IMR-90 (cell line): ENCODE data around the gene RNF6. TPM values are rescaled to one million over a fixed set of nuclear protein-coding genes. Genes with fewer than 3 reads are reported as not detected.
A peak's percentile ranks its signal among the peaks of the same experiment; 100 is the strongest.

ENCODE experiments used
- ATAC-seq: fragments of 200-7000 bp; cut with Tn5 transposase; 2 replicates; pipeline ENCODE4 v1.9.1; 2020; ENCODE audit warnings: low read depth, mild to moderate bottlenecking, moderate library complexity
- BruUV-seq: library from RNA; stranded (reverse); fragments of 400-500 nt; replicated peaks from 2 replicates; lab custom pipeline; 2021; lab: Mats Ljungman, UMichigan
- CTCF ChIA-PET: fragments of 300-600 bp; formaldehyde crosslinking; extraction: SDS; loops from one replicate; lab custom pipeline; 2021; ENCODE audit warnings: antibody characterized with exemption; lab: Yijun Ruan, JAX
- POLR2A ChIA-PET: fragments of 300-600 bp; sonication (Branson Sonifier 250); formaldehyde crosslinking; loops from one replicate; lab custom pipeline; 2022; ENCODE audit warnings: antibody characterized with exemption; ENCODE audit not compliant: unreplicated experiment; lab: Charles Lee
- DNase-seq: peaks from one replicate; pipeline ENCODE4 v3.0.0; 2013
- H2AFZ ChIP-seq: replicated peaks from 2 replicates; pipeline ENCODE3; 2013; ENCODE audit warnings: low read length, mild to moderate bottlenecking; ENCODE audit not compliant: poor library complexity
- H2AK5ac ChIP-seq: 2 replicates; pipeline ENCODE4 v1.6.1; 2013; ENCODE audit warnings: low read depth, low read length, inconsistent platforms
- H2AK9ac ChIP-seq: replicated peaks from 2 replicates; pipeline ENCODE3; 2013; ENCODE audit warnings: mild to moderate bottlenecking, low read depth, low read length, moderate library complexity; ENCODE audit not compliant: poor library complexity
- H2BK120ac ChIP-seq: 2 replicates; pipeline ENCODE4 v1.6.1; 2013; ENCODE audit warnings: low read depth, low read length, inconsistent platforms
- H2BK15ac ChIP-seq: 3 replicates; pipeline ENCODE4 v1.6.1; 2013; ENCODE audit warnings: low read depth, low read length, inconsistent platforms
- H2BK20ac ChIP-seq: 2 replicates; pipeline ENCODE4 v1.6.1; 2013; ENCODE audit warnings: low read depth, mild to moderate bottlenecking, inconsistent platforms, low read length, moderate library complexity
- H2BK5ac ChIP-seq: 2 replicates; pipeline ENCODE4 v1.6.1; 2013; ENCODE audit warnings: mild to moderate bottlenecking, low read depth, low read length, inconsistent platforms; ENCODE audit not compliant: poor library complexity, severe bottlenecking
- H3K14ac ChIP-seq: replicated peaks from 2 replicates; pipeline ENCODE4 v1.6.1; 2013; ENCODE audit warnings: low read depth, low read length, inconsistent platforms
- H3K18ac ChIP-seq: 2 replicates; pipeline ENCODE4 v1.6.1; 2013; ENCODE audit warnings: low read depth, low read length, control low read depth
- H3K23ac ChIP-seq: 2 replicates; pipeline ENCODE4 v1.6.1; 2013; ENCODE audit warnings: low read depth, low read length, inconsistent platforms
- H3K27ac ChIP-seq: 2 replicates; pipeline ENCODE4 v1.5.1; 2013; ENCODE audit warnings: mild to moderate bottlenecking, control low read depth, low read length; ENCODE audit not compliant: insufficient read depth
- H3K27me3 ChIP-seq: 2 replicates; pipeline ENCODE4 v1.6.1; 2013; ENCODE audit warnings: low read length; ENCODE audit not compliant: control insufficient read depth, insufficient read depth
- H3K36me3 ChIP-seq: 2 replicates; pipeline ENCODE4 v1.6.1; 2013; ENCODE audit warnings: low read length, mixed read lengths; ENCODE audit not compliant: control insufficient read depth, insufficient read depth
- H3K4ac ChIP-seq: 2 replicates; pipeline ENCODE4 v1.6.1; 2013; ENCODE audit warnings: low read depth, low read length, inconsistent platforms
- H3K4me1 ChIP-seq: 2 replicates; pipeline ENCODE4 v1.6.1; 2013; ENCODE audit warnings: low read length, mixed read lengths; ENCODE audit not compliant: control insufficient read depth, insufficient read depth
- H3K4me2 ChIP-seq: 2 replicates; pipeline ENCODE4 v1.6.1; 2013; ENCODE audit warnings: low read depth, mild to moderate bottlenecking, control low read depth, low read length, moderate library complexity
- H3K4me3 ChIP-seq: 2 replicates; pipeline ENCODE4 v1.5.1; 2013; ENCODE audit warnings: low read depth, mild to moderate bottlenecking, control low read depth, low read length, moderate library complexity; ENCODE audit not compliant: insufficient read depth
- H3K56ac ChIP-seq: 2 replicates; pipeline ENCODE4 v1.6.1; 2013; ENCODE audit warnings: low read length, inconsistent platforms; ENCODE audit not compliant: insufficient read depth; ENCODE audit errors: extremely low read depth
- H3K79me1 ChIP-seq, 2 experiments: 2 replicates each; pipeline ENCODE4 v1.6.1; 2013; ENCODE audit warnings: low read length in 2 of 2, inconsistent platforms in 1 of 2, low read depth in 1 of 2
- H3K9ac ChIP-seq: 2 replicates; pipeline ENCODE4 v1.6.1; 2013; ENCODE audit warnings: low read depth, low read length, control low read depth
- H3K9me1 ChIP-seq: 2 replicates; pipeline ENCODE4 v1.6.1; 2013; ENCODE audit warnings: low read length, inconsistent platforms; ENCODE audit not compliant: insufficient read depth
- H3K9me3 ChIP-seq: 2 replicates; pipeline ENCODE4 v1.6.1; 2013; ENCODE audit warnings: low read length; ENCODE audit not compliant: control insufficient read depth, insufficient read depth
- H4K20me1 ChIP-seq: 2 replicates; pipeline ENCODE4 v1.6.1; 2013; ENCODE audit warnings: low read length, inconsistent platforms; ENCODE audit not compliant: insufficient read depth
- H4K5ac ChIP-seq: 2 replicates; pipeline ENCODE4 v1.6.1; 2013; ENCODE audit warnings: mild to moderate bottlenecking, low read depth, low read length, control low read depth
- H4K8ac ChIP-seq, 2 experiments: 2 replicates each; pipeline ENCODE4 v1.6.1; 2013; ENCODE audit warnings: low read depth in 2 of 2, low read length in 2 of 2, control low read depth in 1 of 2, inconsistent platforms in 1 of 2
- H4K91ac ChIP-seq: 2 replicates; pipeline ENCODE4 v1.6.1; 2013; ENCODE audit warnings: low read depth, low read length, inconsistent platforms; ENCODE audit not compliant: insufficient read depth
- CHD1 ChIP-seq: IDR thresholded peaks from 2 replicates; pipeline ENCODE4 v1.6.1; 2012; ENCODE audit warnings: low read depth, low read length, improper control_type of control experiment
- CTCF ChIP-seq: conservative IDR thresholded peaks from 2 replicates; pipeline ENCODE4 v1.5.1; 2012; ENCODE audit warnings: mild to moderate bottlenecking, low read depth, low read length, improper control_type of control experiment
- FOS ChIP-seq: fragments of 150-350 bp; IDR thresholded peaks from 2 replicates; pipeline ENCODE4 v1.6.1; 2016; ENCODE audit warnings: low read depth, low read length
- WGBS, 2 experiments: methylation state at CpG; one replicate each; pipeline versions ENCODE4 v1.1.5 to v1.1.7; 2013; ENCODE audit warnings: missing lambda C conversion rate in 2 of 2; ENCODE audit not compliant: insufficient read length in 1 of 2; ENCODE audit errors: extremely low coverage in 2 of 2; 5-methylcytosine and 5-hydroxymethylcytosine counted together
- dilution Hi-C: fragments of 300-500 bp; cut with HindIII; formaldehyde crosslinking; loops from one replicate; pipeline ENCODE4 v1.14.3; 2018; ENCODE audit warnings: low sequenced_read_pairs; ENCODE audit not compliant: unreplicated experiment
- in situ Hi-C: fragments of 300-500 bp; cut with MboI; formaldehyde crosslinking; loops from 3 replicates; pipeline ENCODE4 v1.14.3; 2019; ENCODE audit warnings: low sequenced_read_pairs, inconsistent platforms, mixed read lengths
- intact Hi-C: fragments of 100-400 bp; cut with micrococcal nuclease; formaldehyde crosslinking; loops from 2 replicates; pipeline ENCODE4 v1.10.0; 2022
- polyA plus RNA-seq, 3 experiments: library from polyadenylated mRNA; depleted of rRNA; stranded (reverse); fragments of >200 nt; gene quantifications; 2 replicates each; pipeline ENCODE4 v1.2.3, GENCODE V29; 2012; ENCODE audit warnings: low replicate concordance in 1 of 3
- total RNA-seq: library from RNA; depleted of rRNA; stranded (reverse); fragments of >200 nt; gene quantifications from 2 replicates; pipeline ENCODE4 v1.2.3, GENCODE V29; 2012

Gene RNF6
- total and polyA plus RNA-seq, 2 of the 4 experiments (the other 2 are of a cell fraction): 22.9 to 33.3 TPM

GRCh38 chr13:26168237-26168814 lies 53.8 kb downstream of the RNF6 start:
- Histone ChIP-seq H2BK5ac (no peak overlapping the region), H3K27ac (no peak overlapping the region), H3K4me1 (no peaks in the 10 kb centered on the region; the same call in 1 of the 2 replicates), H2BK120ac (no peak overlapping the region), H3K36me3 (no peaks in the 10 kb centered on the region), H3K4ac (no peak overlapping the region), H3K9me1 (no peaks in the 10 kb centered on the region), H4K20me1 (no peaks in the 10 kb centered on the region), H2AFZ (no peak overlapping the region), H3K9me3 (no peaks in the 10 kb centered on the region), H3K4me3 (no peak overlapping the region), H3K14ac (no peak overlapping the region), H3K56ac (no peak overlapping the region), H2AK5ac (no peak overlapping the region), H3K27me3 (peaks cover 2% of the 10 kb centered on the region), H3K23ac (no peak overlapping the region), H3K9ac (no peak overlapping the region), H3K18ac (no peak overlapping the region), H4K5ac (no peak overlapping the region), H2BK15ac (no peak overlapping the region), H3K4me2 (no peak overlapping the region), H3K79me1 (no peaks in the 10 kb centered on the region), H4K91ac (no peak overlapping the region), H2AK9ac (no peak overlapping the region), H2BK20ac (no peak overlapping the region), H4K8ac (no peak overlapping the region)
- ATAC-seq (peak; percentile 75), DNase-seq (peak; percentile 48)
- ChIA-PET POLR2A (no interaction called here), CTCF (no interaction called here)
- dilution Hi-C loops (no loop called here), in situ Hi-C loops (no loop called here), intact Hi-C loops (no loop called here)
- BruUV-seq: no TSS peak
- WGBS, 2 experiments: no CpG with 5 or more reads among the region's 6 CpGs
- TF ChIP-seq CHD1 (no peak), CTCF (no peak), FOS (no peak)
